Natural killer cell (primary cell): ENCODE data around the gene PTPN4. TPM values are rescaled to one million over a fixed set of nuclear protein-coding genes. Genes with fewer than 3 reads are reported as not detected.

ENCODE experiments used
- ATAC-seq, 3 donors: fragments of 150-1000 bp in 2 of 3; fragments of 200-7000 bp in 1 of 3; cut with Tn5 transposase; 1 replicate in 1 of 3; 2 replicates in 2 of 3; pipeline ENCODE4 v1.10.0; 2021; ENCODE audit warnings: mild to moderate bottlenecking in 2 of 3, moderate library complexity in 2 of 3
- DNase-seq, 2 donors: peaks; one replicate each; pipeline versions ENCODE4 v3.0.0 to v3.0.0-alpha.2; 2013 to 2021; ENCODE audit warnings: mixed read lengths in 1 of 2
- H3K27ac ChIP-seq: one replicate; pipeline ENCODE4 v1.5.1; 2013; ENCODE audit warnings: mild to moderate bottlenecking, low read length
- H3K27me3 ChIP-seq: one replicate; pipeline ENCODE4 v1.6.1; 2013; ENCODE audit warnings: low read length; ENCODE audit not compliant: control insufficient read depth, insufficient read depth
- H3K36me3 ChIP-seq: one replicate; pipeline ENCODE4 v1.6.1; 2013; ENCODE audit warnings: low read length; ENCODE audit not compliant: control insufficient read depth, insufficient read depth
- H3K4me1 ChIP-seq: one replicate; pipeline ENCODE4 v1.6.1; 2013; ENCODE audit warnings: low read length; ENCODE audit not compliant: control insufficient read depth, insufficient read depth
- H3K4me3 ChIP-seq: one replicate; pipeline ENCODE4 v1.5.1; 2013; ENCODE audit warnings: low read length
- H3K9me3 ChIP-seq: one replicate; pipeline ENCODE4 v1.6.1; 2013; ENCODE audit warnings: low read length; ENCODE audit not compliant: control insufficient read depth, insufficient read depth
- H3K27ac Mint-ChIP-seq, 2 donors: one replicate each; pipeline ENCODE4 v1.8.0; 2022; ENCODE audit warnings: mild to moderate bottlenecking in 2 of 2, mixed read lengths in 2 of 2, moderate library complexity in 1 of 2
- H3K27me3 Mint-ChIP-seq, 2 donors: one replicate each; pipeline ENCODE4 v1.8.0; 2022; ENCODE audit warnings: low read depth in 2 of 2, mixed read lengths in 2 of 2
- H3K36me3 Mint-ChIP-seq: one replicate; pipeline ENCODE4 v1.8.0; 2022; ENCODE audit warnings: mixed read lengths
- H3K4me1 Mint-ChIP-seq, 2 donors: one replicate each; pipeline ENCODE4 v1.8.0; 2022; ENCODE audit warnings: mixed read lengths in 2 of 2
- H3K4me3 Mint-ChIP-seq: one replicate; pipeline ENCODE4 v1.8.0; 2022; ENCODE audit warnings: mild to moderate bottlenecking, moderate library complexity, mixed read lengths
- H3K9me3 Mint-ChIP-seq, 2 donors: one replicate each; pipeline ENCODE4 v1.8.0; 2022; ENCODE audit warnings: mixed read lengths in 2 of 2
- WGBS: methylation state at CpG from one replicate; pipeline ENCODE4 v1.1.7; 2013; ENCODE audit warnings: missing lambda C conversion rate; ENCODE audit not compliant: insufficient coverage; 5-methylcytosine and 5-hydroxymethylcytosine counted together
- intact Hi-C: fragments of 100-400 bp; cut with micrococcal nuclease; formaldehyde crosslinking; loops from one replicate; pipeline ENCODE4 v1.14.2; 2022
- total RNA-seq, 4 donors: library from RNA; stranded (reverse); fragments of 120-200 nt in 1 of 4; gene quantifications; one replicate each; pipeline versions ENCODE4 v1.2.3 to v1.2.4, GENCODE V29; 2013 to 2022
- TF ChIP-seq, protein P1 (sequence below): fragments of 200-600 bp; IDR thresholded peaks from one replicate; pipeline ENCODE4 v1.8.0; 2022; ENCODE audit warnings: antibody characterized with exemption

PTPN4 gene
- total RNA-seq, 3 donors from 2014 or later (not counting 1 experiment from before 2014, with no cell fraction given), result 265 to 347 (median 283) TPM

DNA sequence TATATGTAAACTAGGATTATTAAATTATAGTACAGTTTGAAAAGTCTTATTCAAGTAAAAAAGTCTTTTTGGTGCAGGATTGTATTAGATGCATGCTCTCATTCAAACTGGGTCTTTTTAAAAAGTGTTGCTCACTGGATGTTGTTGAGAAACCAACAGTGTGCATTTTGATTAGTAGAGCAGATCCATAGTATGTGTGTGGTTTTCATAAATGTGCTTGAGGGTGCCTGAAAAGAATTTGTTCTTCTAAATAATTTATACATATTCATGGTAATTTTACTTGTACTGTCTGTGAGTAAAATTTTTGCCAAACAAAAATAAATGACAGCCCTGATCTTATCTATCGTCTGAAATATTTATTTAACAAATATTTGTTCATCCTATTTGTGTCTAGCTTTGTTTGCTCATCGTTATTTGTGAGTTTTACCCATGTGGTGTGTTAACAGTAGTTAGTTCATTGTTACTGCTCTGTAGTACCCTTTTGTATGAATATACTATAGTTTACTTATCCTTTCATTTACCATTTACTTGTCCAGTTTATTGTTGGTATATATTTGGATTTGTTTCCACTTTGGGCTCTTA, 50.4 kb downstream of the PTPN4 start:
- no peaks in the 10 kb centered on the region for H3K4me1 ChIP-seq
- peaks cover 3% of the 10 kb centered on the region for H3K36me3 ChIP-seq
- ATAC-seq (no peak), DNase-seq (no peak)
- H3K4me3 ChIP-seq, result no peak overlapping the region
- H3K9me3 Mint-ChIP-seq, result peaks cover under 1 to 3% of the 10 kb centered on the region in 2 donors
- H3K9me3 ChIP-seq, result no peaks in the 10 kb centered on the region
- no peak overlapping the region for H3K4me3 Mint-ChIP-seq
- H3K27me3 Mint-ChIP-seq, result no peaks in the 10 kb centered on the region
- no peak overlapping the region for H3K27ac ChIP-seq
- H3K4me1 Mint-ChIP-seq, result peaks cover 23 to 41% of the 10 kb centered on the region in 2 donors
- H3K36me3 Mint-ChIP-seq, result peaks cover 8% of the 10 kb centered on the region
- no peak overlapping the region for H3K27ac Mint-ChIP-seq
- H3K27me3 ChIP-seq, result no peaks in the 10 kb centered on the region
- TF ChIP-seq, protein P1, sequence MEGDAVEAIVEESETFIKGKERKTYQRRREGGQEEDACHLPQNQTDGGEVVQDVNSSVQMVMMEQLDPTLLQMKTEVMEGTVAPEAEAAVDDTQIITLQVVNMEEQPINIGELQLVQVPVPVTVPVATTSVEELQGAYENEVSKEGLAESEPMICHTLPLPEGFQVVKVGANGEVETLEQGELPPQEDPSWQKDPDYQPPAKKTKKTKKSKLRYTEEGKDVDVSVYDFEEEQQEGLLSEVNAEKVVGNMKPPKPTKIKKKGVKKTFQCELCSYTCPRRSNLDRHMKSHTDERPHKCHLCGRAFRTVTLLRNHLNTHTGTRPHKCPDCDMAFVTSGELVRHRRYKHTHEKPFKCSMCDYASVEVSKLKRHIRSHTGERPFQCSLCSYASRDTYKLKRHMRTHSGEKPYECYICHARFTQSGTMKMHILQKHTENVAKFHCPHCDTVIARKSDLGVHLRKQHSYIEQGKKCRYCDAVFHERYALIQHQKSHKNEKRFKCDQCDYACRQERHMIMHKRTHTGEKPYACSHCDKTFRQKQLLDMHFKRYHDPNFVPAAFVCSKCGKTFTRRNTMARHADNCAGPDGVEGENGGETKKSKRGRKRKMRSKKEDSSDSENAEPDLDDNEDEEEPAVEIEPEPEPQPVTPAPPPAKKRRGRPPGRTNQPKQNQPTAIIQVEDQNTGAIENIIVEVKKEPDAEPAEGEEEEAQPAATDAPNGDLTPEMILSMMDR, result no peak
- no CpG with 5 or more reads among the region's 2 CpGs for WGBS
- intact Hi-C loops, result no loop called here

DNA sequence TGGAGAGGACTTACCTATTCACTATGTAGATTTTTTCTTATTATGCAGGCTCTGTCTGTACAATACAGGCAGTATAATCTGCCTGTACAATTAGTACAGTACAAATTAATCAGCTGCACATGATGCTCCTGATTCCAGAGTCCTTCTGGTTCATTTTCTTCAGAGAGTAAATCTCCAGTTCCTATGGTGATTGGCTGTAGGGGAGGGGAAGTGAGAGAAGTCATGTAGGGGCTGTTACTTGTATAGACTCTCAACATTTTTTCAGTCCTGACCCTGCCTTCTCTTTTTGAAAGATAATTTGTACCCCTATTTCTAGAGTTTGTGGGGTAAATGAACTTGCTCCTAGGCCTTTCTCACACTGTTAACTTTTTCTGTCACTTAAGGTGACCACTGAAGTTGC, 54.5 kb downstream of the PTPN4 start:
- Mint-ChIP-seq H3K4me3 (no peak overlapping the region), H3K36me3 (peaks cover 19% of the 10 kb centered on the region)

DNA sequence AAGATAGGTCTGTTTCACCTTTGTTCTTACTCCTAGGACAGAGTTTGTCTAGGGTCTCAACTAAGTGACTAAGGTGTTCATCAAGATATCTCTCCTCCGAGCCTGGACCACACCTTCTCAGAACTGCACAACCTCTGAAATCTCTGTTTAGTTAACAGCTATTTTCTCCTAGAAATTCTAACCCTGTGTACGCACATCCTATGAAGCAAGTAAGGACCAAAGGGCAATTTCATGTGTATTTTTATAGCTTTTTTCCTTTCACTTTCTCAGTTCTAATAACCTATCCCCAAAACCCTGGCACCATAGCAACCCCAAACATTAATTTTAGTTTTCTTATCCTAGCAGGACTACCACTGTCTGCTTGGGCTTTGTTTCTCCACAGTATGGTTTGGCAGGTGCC, 59.1 kb downstream of the PTPN4 start:
- peaks cover 11% of the 10 kb centered on the region for H3K36me3 Mint-ChIP-seq

More for the DNA sequence above, 54.5 kb downstream of the PTPN4 start:
- H3K36me3 ChIP-seq, result peaks cover 3% of the 10 kb centered on the region
- Mint-ChIP-seq H3K9me3 (peaks cover 4 to 5% of the 10 kb centered on the region in 2 donors), H3K27ac (peak overlapping the region in 1 of 2 donors; percentile 68), H3K27me3 (no peaks in the 10 kb centered on the region), H3K4me1 (peaks cover 20 to 31% of the 10 kb centered on the region in 2 donors)
- no peak overlapping the region for H3K27ac ChIP-seq
- ATAC-seq (no peak), DNase-seq (no peak)
- intact Hi-C loops, result no loop called here
- no peak overlapping the region for H3K4me3 ChIP-seq
- TF ChIP-seq, protein P1, result no peak
- no peaks in the 10 kb centered on the region for H3K4me1 ChIP-seq
- no peaks in the 10 kb centered on the region for H3K27me3 ChIP-seq
- peaks cover 2% of the 10 kb centered on the region for H3K9me3 ChIP-seq

More for the DNA sequence above, 59.1 kb downstream of the PTPN4 start:
- intact Hi-C loops, result no loop called here
- Histone ChIP-seq H3K36me3 (no peaks in the 10 kb centered on the region), H3K9me3 (peaks cover 2% of the 10 kb centered on the region), H3K27ac (no peak overlapping the region), H3K27me3 (no peaks in the 10 kb centered on the region), H3K4me3 (no peak overlapping the region), H3K4me1 (peaks cover 5% of the 10 kb centered on the region)
- Mint-ChIP-seq H3K4me3 (no peak overlapping the region), H3K27ac (peak overlapping the region in 1 of 2 donors; percentile 66), H3K4me1 (peaks cover 52 to 55% of the 10 kb centered on the region in 2 donors), H3K9me3 (peaks cover 4 to 5% of the 10 kb centered on the region in 2 donors), H3K27me3 (no peaks in the 10 kb centered on the region)
- WGBS, result 97% methylated on average over 2 of the region's 2 CpGs
- DNase-seq (no peak), ATAC-seq (no peak)
- TF ChIP-seq, protein P1, result no peak
